ENCODE measurements around the gene SYT12. TPM values are rescaled to one million over a fixed set of nuclear protein-coding genes. Genes with fewer than 3 reads are reported as not detected.

The SYT12 gene
- total and polyA plus RNA-seq, 2 of the 8 experiments (the other 6 are each of a cell fraction or from before 2014, with no cell fraction given), result 1.4 to 3.3 TPM

DNA sequence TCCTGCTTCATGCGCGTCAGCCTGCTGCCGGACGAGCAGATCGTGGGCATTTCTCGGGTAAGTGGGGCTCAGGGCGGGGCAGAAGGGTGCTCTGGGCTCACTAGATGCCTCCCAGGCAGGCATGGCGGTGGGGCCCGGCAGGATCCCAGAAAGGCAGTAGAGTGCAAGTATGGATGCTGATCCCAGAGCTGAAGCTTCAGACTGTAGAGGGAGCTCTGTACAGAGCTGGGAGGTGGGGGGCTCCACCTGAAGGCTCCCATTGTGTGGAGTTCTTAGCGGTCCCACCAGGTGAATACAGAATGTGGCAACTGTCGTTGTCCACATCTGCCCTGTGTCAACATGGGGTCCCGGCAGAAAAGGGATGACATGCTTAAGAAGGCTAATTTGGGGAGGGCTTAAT, 17.2 kb downstream of the SYT12 start:
- Histone ChIP-seq H2BK120ac (replicated peaks; ENCODE audit: low read depth, low read length) (no peak overlapping the region), H3K4me3 (ENCODE audit: extremely low read depth in 1 of 4, insufficient read depth in 2 of 4, low read depth in 3 of 4, low read length in 4 of 4) (no peak overlapping the region), H2AFZ (ENCODE audit: low read length) (no peak overlapping the region), H3K56ac (replicated peaks; ENCODE audit: insufficient read length, low read depth, low read length) (no peak overlapping the region), H4K20me1 (replicated peaks in 1 of 2; ENCODE audit: control insufficient read depth in 1 of 2, insufficient read depth in 2 of 2, low read length in 2 of 2) (peaks cover 0 to 2% of the 10 kb centered on the region in 2 experiments), H2BK20ac (ENCODE audit: low read length) (no peak overlapping the region), H4K5ac (ENCODE audit: insufficient read length, low read depth, low read length) (no peak overlapping the region), H3K14ac (ENCODE audit: insufficient read length) (no peak overlapping the region), H3K79me2 (ENCODE audit: control insufficient read depth in 1 of 2, insufficient read depth in 2 of 2, low read length in 2 of 2) (no peaks in the 10 kb centered on the region), H3K36me3 (ENCODE audit: control insufficient read depth in 2 of 4, insufficient read depth in 4 of 4, low read length in 3 of 4) (no peaks in the 10 kb centered on the region), H2AK5ac (ENCODE audit: low read depth, low read length) (0 out of 2 replicates have a peak overlapping the region, but pooled peaks have one; percentile 53), H3K4me2 (ENCODE audit: insufficient read depth in 1 of 2, low read depth in 2 of 2, low read length in 2 of 2) (no peak overlapping the region), H2BK5ac (ENCODE audit: low read depth, low read length) (no peak overlapping the region; the same call in 1 of the 2 replicates), H3K27ac (ENCODE audit: low read depth, low read length) (no peak overlapping the region), H3K23ac (ENCODE audit: insufficient read length) (no peak overlapping the region), H2BK12ac (ENCODE audit: low read depth, low read length) (peak overlapping the region; percentile 50; the same call in 1 of the 2 replicates), H3K18ac (ENCODE audit: extremely low read depth, low read length) (no peak overlapping the region), H4K8ac (ENCODE audit: extremely low read depth, insufficient read depth, low read length) (no peak overlapping the region; the same call in 1 of the 2 replicates), H3K4me1 (replicated peaks in 1 of 4; ENCODE audit: control insufficient read depth in 3 of 4, insufficient read depth in 4 of 4, low read length in 3 of 4) (no peaks in the 10 kb centered on the region; a peak in 1 of 7 replicates), H3K9me3 (ENCODE audit: insufficient read depth in 2 of 2, low read depth in 1 of 2, low read length in 1 of 2) (no peaks in the 10 kb centered on the region), H3K79me1 (ENCODE audit: low read depth, low read length) (no peaks in the 10 kb centered on the region), H4K91ac (replicated peaks; ENCODE audit: insufficient read length, low read length) (peak overlapping the region; percentile 42), H3K9ac (replicated peaks in 1 of 4; ENCODE audit: extremely low read depth in 1 of 4, low read depth in 3 of 4, low read length in 3 of 4) (no peak overlapping the region), H3K23me2 (ENCODE audit: low read depth, low read length) (no peaks in the 10 kb centered on the region), H2BK15ac (ENCODE audit: low read length) (peak overlapping the region; percentile 92; the same call in 1 of the 2 replicates), H3K4ac (replicated peaks; ENCODE audit: insufficient read length, low read depth, low read length) (no peak overlapping the region), H3K27me3 (replicated peaks in 1 of 4; ENCODE audit: control insufficient read depth in 3 of 4, extremely low read depth in 1 of 4, insufficient read depth in 3 of 4, low read length in 3 of 4) (no peaks in the 10 kb centered on the region)
- ChIA-PET CTCF (ENCODE audit: partially characterized antibody) (interaction anchor here (0.7 to 7.0 kb wide), 8 partner anchors 9 to 32 kb away, joined by 3 to 69 read pairs (median 3); no protein-coding TSS in a partner anchor), POLR2A (ENCODE audit: partially characterized antibody) (no interaction called here)
- 93% methylated on average over 12 of the region's 12 CpGs; no CpG with 5 or more reads in 1 of the 2 experiments for WGBS, 2 experiments (ENCODE audit: extremely low coverage in 1 of 2, insufficient coverage in 1 of 2, insufficient read length in 1 of 2, insufficient replicate concordance in 2 of 2, low coverage in 1 of 2, low lambda C conversion rate in 2 of 2, missing lambda C conversion rate in 1 of 2)
- FAIRE-seq (no peak), DNase-seq (ENCODE audit: low read depth in 1 of 2, low spot score in 2 of 2) (no peak)
- TF ChIP-seq MAX (IDR thresholded peaks at IDR 0.05), result no peak
- TF ChIP-seq CTCF (IDR thresholded peaks at IDR 0.05; ENCODE audit: control extremely low read depth in 1 of 3, insufficient read depth in 1 of 3, low read depth in 1 of 3, low read length in 3 of 3), result peak in 1 of 3 experiments; percentile 1; a peak in 1 of 4 replicates
